HepG2 (cell line): ENCODE results near the gene CAPG.

Source experiments
- CEBPB ChIP-seq: IDR thresholded peaks from 2 replicates; pipeline ENCODE4 v1.6.1; 2011; ENCODE audit warnings: low read depth, low read length, improper control_type of control experiment, borderline replicate concordance
- CTCF ChIP-seq: sonication (generic); formaldehyde crosslinking; IDR thresholded peaks from 2 replicates; pipeline ENCODE4 v1.5.0; 2020; ENCODE audit warnings: mild to moderate bottlenecking, missing genetic modification reagents, moderate library complexity
- EZH2 ChIP-seq: conservative IDR thresholded peaks from 2 replicates; pipeline ENCODE4 v1.6.1; 2012; ENCODE audit warnings: mild to moderate bottlenecking, low read depth, low read length, moderate library complexity
- HINFP ChIP-seq: sonication (generic); formaldehyde crosslinking; IDR thresholded peaks from 2 replicates; pipeline ENCODE4 v1.4.0; 2020; ENCODE audit warnings: low read depth, mild to moderate bottlenecking, missing genetic modification reagents
- HMG20A ChIP-seq: IDR thresholded peaks from 2 replicates; pipeline ENCODE4 v1.6.1; 2016; ENCODE audit warnings: borderline replicate concordance
- HOMEZ ChIP-seq: IDR thresholded peaks from 2 replicates; pipeline ENCODE4 v1.6.1; 2016; ENCODE audit warnings: low read depth
- SMARCC2 ChIP-seq: fragments of 450-650 bp; IDR thresholded peaks from 2 replicates; pipeline ENCODE4 v1.6.1; 2017; ENCODE audit warnings: antibody characterized with exemption, mild to moderate bottlenecking
- SP1 ChIP-seq, 2 experiments: fragments of 450-650 bp in 1 of 2; sonication (generic) in 1 of 2; formaldehyde crosslinking in 1 of 2; IDR thresholded peaks; 2 replicates each; pipeline versions ENCODE4 v1.4.0 to v1.6.1; 2016 to 2020; ENCODE audit warnings: missing genetic modification reagents in 1 of 2
- ZNF17 ChIP-seq: sonication (generic); formaldehyde crosslinking; IDR thresholded peaks from 2 replicates; pipeline ENCODE4 v1.5.0; 2020; ENCODE audit warnings: mild to moderate bottlenecking, missing genetic modification reagents
- ZNF263 ChIP-seq: sonication (generic); formaldehyde crosslinking; IDR thresholded peaks from 2 replicates; pipeline ENCODE4 v1.4.0; 2020; ENCODE audit warnings: missing genetic modification reagents
- ZNF280D ChIP-seq: sonication (generic); formaldehyde crosslinking; IDR thresholded peaks from 2 replicates; pipeline ENCODE4 v1.5.1; 2020; ENCODE audit warnings: mild to moderate bottlenecking, missing genetic modification reagents
- TF ChIP-seq, protein P1 (sequence below): sonication (generic); formaldehyde crosslinking; IDR thresholded peaks from 2 replicates; pipeline ENCODE4 v1.4.0; 2020; ENCODE audit warnings: missing genetic modification reagents
- TF ChIP-seq, protein P2 (sequence below): sonication (generic); formaldehyde crosslinking; IDR thresholded peaks from 2 replicates; pipeline ENCODE4 v1.5.1; 2020; ENCODE audit warnings: mild to moderate bottlenecking, moderate library complexity, missing genetic modification reagents

DNA sequence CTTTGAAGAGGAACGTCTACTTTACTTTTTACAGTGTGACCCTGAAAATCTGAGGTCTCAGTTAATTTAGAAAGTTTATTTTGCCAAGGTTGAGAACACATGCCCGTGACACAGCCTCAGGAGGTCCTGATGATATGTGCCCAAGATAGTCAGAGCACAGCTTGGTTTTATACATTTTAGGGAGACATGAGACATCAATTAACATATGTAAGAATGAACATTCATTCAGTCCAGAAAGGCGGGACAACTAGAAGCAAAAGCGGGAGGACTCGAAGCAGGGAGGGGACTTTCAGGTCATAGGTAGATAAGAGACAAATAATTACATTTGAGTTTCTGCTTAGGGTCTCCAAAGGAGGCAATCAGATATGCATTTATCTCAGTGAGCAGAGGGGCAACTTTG lies 31.9 kb downstream of the CAPG start:
- TF ChIP-seq, protein P1, sequence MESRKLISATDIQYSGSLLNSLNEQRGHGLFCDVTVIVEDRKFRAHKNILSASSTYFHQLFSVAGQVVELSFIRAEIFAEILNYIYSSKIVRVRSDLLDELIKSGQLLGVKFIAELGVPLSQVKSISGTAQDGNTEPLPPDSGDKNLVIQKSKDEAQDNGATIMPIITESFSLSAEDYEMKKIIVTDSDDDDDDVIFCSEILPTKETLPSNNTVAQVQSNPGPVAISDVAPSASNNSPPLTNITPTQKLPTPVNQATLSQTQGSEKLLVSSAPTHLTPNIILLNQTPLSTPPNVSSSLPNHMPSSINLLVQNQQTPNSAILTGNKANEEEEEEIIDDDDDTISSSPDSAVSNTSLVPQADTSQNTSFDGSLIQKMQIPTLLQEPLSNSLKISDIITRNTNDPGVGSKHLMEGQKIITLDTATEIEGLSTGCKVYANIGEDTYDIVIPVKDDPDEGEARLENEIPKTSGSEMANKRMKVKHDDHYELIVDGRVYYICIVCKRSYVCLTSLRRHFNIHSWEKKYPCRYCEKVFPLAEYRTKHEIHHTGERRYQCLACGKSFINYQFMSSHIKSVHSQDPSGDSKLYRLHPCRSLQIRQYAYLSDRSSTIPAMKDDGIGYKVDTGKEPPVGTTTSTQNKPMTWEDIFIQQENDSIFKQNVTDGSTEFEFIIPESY (CRISPR knock-in tag) = no peak
- no peak for TF ChIP-seq SP1 (IDR thresholded peaks at IDR 0.05)
- no peak for TF ChIP-seq SP1 (CRISPR knock-in tag; IDR thresholded peaks at IDR 0.05)
- no peak for TF ChIP-seq ZNF17 (CRISPR knock-in tag)
- no peak for TF ChIP-seq ZNF280D (CRISPR knock-in tag)
- TF ChIP-seq ZNF263 (CRISPR knock-in tag) = no peak
- TF ChIP-seq SMARCC2 = no peak
- no peak for TF ChIP-seq CTCF
- no peak for TF ChIP-seq EZH2
- TF ChIP-seq HMG20A (CRISPR knock-in tag) = no peak
- TF ChIP-seq, protein P2, sequence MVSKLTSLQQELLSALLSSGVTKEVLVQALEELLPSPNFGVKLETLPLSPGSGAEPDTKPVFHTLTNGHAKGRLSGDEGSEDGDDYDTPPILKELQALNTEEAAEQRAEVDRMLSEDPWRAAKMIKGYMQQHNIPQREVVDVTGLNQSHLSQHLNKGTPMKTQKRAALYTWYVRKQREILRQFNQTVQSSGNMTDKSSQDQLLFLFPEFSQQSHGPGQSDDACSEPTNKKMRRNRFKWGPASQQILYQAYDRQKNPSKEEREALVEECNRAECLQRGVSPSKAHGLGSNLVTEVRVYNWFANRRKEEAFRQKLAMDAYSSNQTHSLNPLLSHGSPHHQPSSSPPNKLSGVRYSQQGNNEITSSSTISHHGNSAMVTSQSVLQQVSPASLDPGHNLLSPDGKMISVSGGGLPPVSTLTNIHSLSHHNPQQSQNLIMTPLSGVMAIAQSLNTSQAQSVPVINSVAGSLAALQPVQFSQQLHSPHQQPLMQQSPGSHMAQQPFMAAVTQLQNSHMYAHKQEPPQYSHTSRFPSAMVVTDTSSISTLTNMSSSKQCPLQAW (CRISPR knock-in tag) = no peak
- no peak for TF ChIP-seq CEBPB
- no peak for TF ChIP-seq HINFP (CRISPR knock-in tag)
- no peak for TF ChIP-seq HOMEZ (CRISPR knock-in tag)
